H9 (cell line): Measurements from ENCODE around the gene LYVE1. TPM values are rescaled to one million over a fixed set of nuclear protein-coding genes. Genes with fewer than 3 reads are reported as not detected.

Experiments
- DNase-seq: peaks from one replicate; pipeline ENCODE4 v3.0.0-alpha.2; 2017
- H2AFZ ChIP-seq: one replicate; pipeline ENCODE4 v1.6.1; 2013; ENCODE audit warnings: mild to moderate bottlenecking, low read length, control low read depth, moderate library complexity
- H2AK5ac ChIP-seq: 2 replicates; pipeline ENCODE4 v1.6.1; 2013; ENCODE audit warnings: low read length, control low read depth, mixed read lengths; ENCODE audit not compliant: insufficient read length
- H2BK120ac ChIP-seq: one replicate; pipeline ENCODE4 v1.6.1; 2013; ENCODE audit warnings: low read depth, mild to moderate bottlenecking, low read length, control low read depth, inconsistent platforms; ENCODE audit not compliant: poor library complexity, severe bottlenecking
- H2BK12ac ChIP-seq: 2 replicates; pipeline ENCODE4 v1.6.1; 2013; ENCODE audit warnings: low read length, control low read depth, mixed read lengths, low read depth; ENCODE audit not compliant: insufficient read length
- H2BK15ac ChIP-seq: 2 replicates; pipeline ENCODE4 v1.6.1; 2013; ENCODE audit warnings: low read depth, low read length, control low read depth
- H2BK20ac ChIP-seq: one replicate; pipeline ENCODE4 v1.6.1; 2013; ENCODE audit warnings: low read depth, mild to moderate bottlenecking, low read length, control low read depth, inconsistent platforms; ENCODE audit not compliant: poor library complexity, severe bottlenecking
- H2BK5ac ChIP-seq: 2 replicates; pipeline ENCODE4 v1.6.1; 2013; ENCODE audit warnings: low read length, control low read depth, mixed read lengths; ENCODE audit not compliant: insufficient read length
- H3K14ac ChIP-seq: 2 replicates; pipeline ENCODE4 v1.6.1; 2013; ENCODE audit warnings: low read length, control low read depth; ENCODE audit not compliant: insufficient read depth
- H3K18ac ChIP-seq: 2 replicates; pipeline ENCODE4 v1.6.1; 2013; ENCODE audit warnings: low read depth, mild to moderate bottlenecking, mixed read lengths, low read length, control low read depth; ENCODE audit not compliant: insufficient read length
- H3K23ac ChIP-seq: 2 replicates; pipeline ENCODE4 v1.6.1; 2013; ENCODE audit warnings: low read length, control low read depth, mixed read lengths, low read depth; ENCODE audit not compliant: insufficient read length
- H3K23me2 ChIP-seq: 2 replicates; pipeline ENCODE4 v1.6.1; 2013; ENCODE audit warnings: low read depth, mild to moderate bottlenecking, mixed read lengths, low read length, control low read depth; ENCODE audit not compliant: insufficient read length, poor library complexity, severe bottlenecking
- H3K27ac ChIP-seq: 2 replicates; pipeline ENCODE4 v1.5.1; 2013; ENCODE audit warnings: low read length, control low read depth, mixed read lengths, low read depth; ENCODE audit not compliant: insufficient read length
- H3K27me3 ChIP-seq: 2 replicates; pipeline ENCODE4 v1.6.1; 2013; ENCODE audit warnings: low read length, control low read depth, inconsistent platforms; ENCODE audit not compliant: insufficient read depth
- H3K4ac ChIP-seq: 2 replicates; pipeline ENCODE4 v1.6.1; 2013; ENCODE audit warnings: low read depth, mild to moderate bottlenecking, control low read depth, inconsistent platforms, low read length, moderate library complexity
- H3K4me1 ChIP-seq: 2 replicates; pipeline ENCODE4 v1.6.1; 2013; ENCODE audit warnings: low read length, control low read depth, inconsistent platforms; ENCODE audit not compliant: insufficient read depth
- H3K4me2 ChIP-seq: 2 replicates; pipeline ENCODE4 v1.6.1; 2013; ENCODE audit warnings: low read length, control low read depth, mixed read lengths; ENCODE audit not compliant: insufficient read length, insufficient read depth
- H3K56ac ChIP-seq: 2 replicates; pipeline ENCODE4 v1.6.1; 2013; ENCODE audit warnings: low read depth, mild to moderate bottlenecking, mixed read lengths, low read length, control low read depth; ENCODE audit not compliant: insufficient read length
- H3K79me1 ChIP-seq: 2 replicates; pipeline ENCODE4 v1.6.1; 2013; ENCODE audit warnings: low read depth, mild to moderate bottlenecking, moderate library complexity, low read length, control low read depth, inconsistent platforms; ENCODE audit not compliant: insufficient read depth, poor library complexity, severe bottlenecking
- H3K79me2 ChIP-seq: 2 replicates; pipeline ENCODE4 v1.6.1; 2013; ENCODE audit warnings: low read length, control low read depth, inconsistent platforms; ENCODE audit not compliant: insufficient read depth
- H3K9ac ChIP-seq: 2 replicates; pipeline ENCODE4 v1.6.1; 2013; ENCODE audit warnings: low read length, control low read depth, mixed read lengths; ENCODE audit not compliant: insufficient read length; ENCODE audit errors: extremely low read depth
- H3K9me3 ChIP-seq: one replicate; pipeline ENCODE4 v1.6.1; 2013; ENCODE audit warnings: low read depth, low read length, inconsistent platforms; ENCODE audit not compliant: control insufficient read depth
- H3T11ph ChIP-seq: one replicate; pipeline ENCODE4 v1.6.1; 2013; ENCODE audit warnings: mild to moderate bottlenecking, low read length, control low read depth, inconsistent platforms
- H4K20me1 ChIP-seq: one replicate; pipeline ENCODE4 v1.6.1; 2013; ENCODE audit not compliant: control insufficient read depth, insufficient read length, insufficient read depth
- H4K5ac ChIP-seq: 2 replicates; pipeline ENCODE4 v1.6.1; 2013; ENCODE audit warnings: low read depth, mild to moderate bottlenecking, mixed read lengths, low read length, control low read depth; ENCODE audit not compliant: insufficient read length
- H4K8ac ChIP-seq: replicated peaks from 2 replicates; pipeline ENCODE4 v1.6.1; 2013; ENCODE audit warnings: low read length, control low read depth, mixed read lengths, low read depth; ENCODE audit not compliant: insufficient read length
- H4K91ac ChIP-seq: 2 replicates; pipeline ENCODE4 v1.6.1; 2013; ENCODE audit warnings: low read depth, mild to moderate bottlenecking, moderate library complexity, mixed read lengths, low read length, control low read depth; ENCODE audit not compliant: insufficient read length
- H3K27ac Mint-ChIP-seq, 3 experiments: 2 replicates in 2 of 3; 3 replicates in 1 of 3; pipeline ENCODE4 v1.8.0; 2020 to 2021; ENCODE audit warnings: mixed read lengths in 3 of 3, mild to moderate bottlenecking in 1 of 3, moderate library complexity in 1 of 3
- H3K27me3 Mint-ChIP-seq: 2 replicates; pipeline ENCODE4 v1.8.0; 2021; ENCODE audit warnings: low read depth, mild to moderate bottlenecking, moderate library complexity, mixed read lengths
- H3K36me3 Mint-ChIP-seq, 3 experiments: 2 replicates in 2 of 3; 3 replicates in 1 of 3; pipeline ENCODE4 v1.8.0; 2020 to 2021; ENCODE audit warnings: low read depth in 3 of 3, mixed read lengths in 3 of 3; ENCODE audit not compliant: insufficient read depth in 1 of 3
- H3K4me1 Mint-ChIP-seq, 2 experiments: 2 replicates each; pipeline ENCODE4 v1.8.0; 2020; ENCODE audit warnings: mixed read lengths in 2 of 2
- H3K4me3 Mint-ChIP-seq, 2 experiments: 2 replicates in 1 of 2; 3 replicates in 1 of 2; pipeline ENCODE4 v1.8.0; 2020 to 2021; ENCODE audit warnings: mild to moderate bottlenecking in 2 of 2, mixed read lengths in 2 of 2, moderate library complexity in 1 of 2
- H3K9me3 Mint-ChIP-seq, 2 experiments: 2 replicates in 1 of 2; 3 replicates in 1 of 2; pipeline ENCODE4 v1.8.0; 2020; ENCODE audit warnings: mild to moderate bottlenecking in 2 of 2, mixed read lengths in 2 of 2, moderate library complexity in 1 of 2
- WGBS: extraction: QIAGEN DNeasy Blood & Tissue Kit; methylation state at CpG from one replicate; pipeline ENCODE4 v1.1.7; 2013; ENCODE audit warnings: missing lambda C conversion rate, low lambda C conversion rate, mixed read lengths; ENCODE audit not compliant: insufficient read length; ENCODE audit errors: extremely low coverage; 5-methylcytosine and 5-hydroxymethylcytosine counted together
- total RNA-seq: library from RNA; stranded (reverse); gene quantifications from 2 replicates; pipeline ENCODE4 v1.2.1, GENCODE V29; 2021
- TF ChIP-seq, protein P1 (sequence below): fragments of 200-600 bp; sonication (generic); conservative IDR thresholded peaks from 3 replicates; pipeline ENCODE4 v1.8.0; 2021; ENCODE audit warnings: antibody characterized with exemption, mild to moderate bottlenecking

LYVE1 gene
- total RNA-seq, 1 experiment from 2014 or later = not detected

DNA sequence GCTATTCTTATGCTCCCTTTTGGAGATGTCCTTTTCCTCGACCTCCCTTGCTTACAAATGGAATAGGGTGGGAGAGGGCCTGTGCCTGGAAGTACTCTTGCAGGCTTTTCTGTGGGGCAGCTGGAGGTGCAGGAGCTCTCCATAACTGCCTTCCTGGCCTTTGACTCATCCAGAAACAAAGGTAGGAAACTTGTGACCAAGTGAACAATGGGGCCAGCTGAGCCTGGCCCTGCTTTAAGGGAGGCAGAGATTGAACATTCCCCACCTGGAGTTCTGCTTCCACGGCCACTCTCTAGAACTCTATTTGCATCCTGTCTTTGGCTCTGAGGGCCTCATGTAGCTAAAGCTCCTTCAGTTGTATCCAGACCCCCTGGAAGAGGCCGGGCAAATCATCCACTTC, 5.1 kb upstream of the LYVE1 start:
- Histone ChIP-seq H3K14ac (no peak overlapping the region), H4K91ac (no peak overlapping the region), H3K27ac (no peak overlapping the region), H4K5ac (no peak overlapping the region), H4K20me1 (no peaks in the 10 kb centered on the region), H2BK12ac (no peak overlapping the region), H3K4me1 (peaks cover 9% of the 10 kb centered on the region; the same call in 1 of the 2 replicates), H3K9ac (no peak overlapping the region), H2AFZ (no peak overlapping the region), H3K18ac (no peak overlapping the region), H3K9me3 (no peaks in the 10 kb centered on the region), H3K79me1 (no peaks in the 10 kb centered on the region), H2BK120ac (no peak overlapping the region), H3K79me2 (no peaks in the 10 kb centered on the region), H4K8ac (no peak overlapping the region), H2AK5ac (no peak overlapping the region), H2BK20ac (no peak overlapping the region), H2BK5ac (no peak overlapping the region), H3K27me3 (no peaks in the 10 kb centered on the region), H3K23me2 (no peaks in the 10 kb centered on the region), H3K56ac (no peak overlapping the region), H3K4ac (no peak overlapping the region), H3T11ph (no peak overlapping the region), H3K23ac (no peak overlapping the region), H3K4me2 (no peak overlapping the region), H2BK15ac (no peak overlapping the region)
- no peak for DNase-seq
- H3K27me3 Mint-ChIP-seq = no peaks in the 10 kb centered on the region
- H3K27ac Mint-ChIP-seq = no peak overlapping the region; a peak in 1 of 7 replicates
- TF ChIP-seq, protein P1, sequence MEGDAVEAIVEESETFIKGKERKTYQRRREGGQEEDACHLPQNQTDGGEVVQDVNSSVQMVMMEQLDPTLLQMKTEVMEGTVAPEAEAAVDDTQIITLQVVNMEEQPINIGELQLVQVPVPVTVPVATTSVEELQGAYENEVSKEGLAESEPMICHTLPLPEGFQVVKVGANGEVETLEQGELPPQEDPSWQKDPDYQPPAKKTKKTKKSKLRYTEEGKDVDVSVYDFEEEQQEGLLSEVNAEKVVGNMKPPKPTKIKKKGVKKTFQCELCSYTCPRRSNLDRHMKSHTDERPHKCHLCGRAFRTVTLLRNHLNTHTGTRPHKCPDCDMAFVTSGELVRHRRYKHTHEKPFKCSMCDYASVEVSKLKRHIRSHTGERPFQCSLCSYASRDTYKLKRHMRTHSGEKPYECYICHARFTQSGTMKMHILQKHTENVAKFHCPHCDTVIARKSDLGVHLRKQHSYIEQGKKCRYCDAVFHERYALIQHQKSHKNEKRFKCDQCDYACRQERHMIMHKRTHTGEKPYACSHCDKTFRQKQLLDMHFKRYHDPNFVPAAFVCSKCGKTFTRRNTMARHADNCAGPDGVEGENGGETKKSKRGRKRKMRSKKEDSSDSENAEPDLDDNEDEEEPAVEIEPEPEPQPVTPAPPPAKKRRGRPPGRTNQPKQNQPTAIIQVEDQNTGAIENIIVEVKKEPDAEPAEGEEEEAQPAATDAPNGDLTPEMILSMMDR = no peak
- H3K36me3 Mint-ChIP-seq = no peaks in the 10 kb centered on the region
- whole genome bisulfite sequencing = no CpG with 5 or more reads among the region's 3 CpGs
- H3K4me1 Mint-ChIP-seq = peaks cover 18 to 19% of the 10 kb centered on the region in 2 experiments
- no peak overlapping the region for H3K4me3 Mint-ChIP-seq
- no peaks in the 10 kb centered on the region for H3K9me3 Mint-ChIP-seq
